DND-41 (cell line): ENCODE measurements around the gene SLC22A15.
A peak's percentile ranks its signal among the peaks of the same experiment; 100 is the strongest.

Source experiments
- ATAC-seq: fragments of 200-7000 bp; cut with Tn5 transposase; 3 replicates; pipeline ENCODE4 v1.9.1; 2021; ENCODE audit warnings: low read depth; ENCODE audit not compliant: insufficient read depth
- DNase-seq: peaks from one replicate; pipeline ENCODE4 v3.0.0-alpha.2; 2020
- H2AFZ ChIP-seq: 2 replicates; pipeline ENCODE4 v1.6.0; 2012; ENCODE audit warnings: low read depth, low read length
- H3K27ac ChIP-seq: 2 replicates; pipeline ENCODE4 v1.5.1; 2012; ENCODE audit warnings: low read length, inconsistent platforms
- H3K27me3 ChIP-seq: fragments of 200-600 bp; sonication (generic); 2 replicates; pipeline ENCODE4 v1.6.0; 2012; ENCODE audit warnings: low read length, mild to moderate bottlenecking, inconsistent platforms; ENCODE audit not compliant: insufficient read depth, poor library complexity
- H3K36me3 ChIP-seq: 2 replicates; pipeline ENCODE4 v1.5.1; 2012; ENCODE audit warnings: low read length, inconsistent platforms; ENCODE audit not compliant: insufficient read depth
- H3K4me1 ChIP-seq: 2 replicates; pipeline ENCODE4 v1.5.1; 2012; ENCODE audit warnings: mild to moderate bottlenecking, low read length; ENCODE audit not compliant: insufficient read depth
- H3K4me2 ChIP-seq: 2 replicates; pipeline ENCODE4 v1.6.0; 2012; ENCODE audit warnings: mild to moderate bottlenecking, moderate library complexity, low read length, inconsistent platforms; ENCODE audit not compliant: insufficient read depth
- H3K4me3 ChIP-seq, 2 experiments: fragments of 200-600 bp in 1 of 2; shearing (Covaris generic) in 1 of 2; 2 replicates each; pipeline ENCODE4 v1.5.1; 2012 to 2016; ENCODE audit warnings: inconsistent platforms in 2 of 2, low read length in 2 of 2, mild to moderate bottlenecking in 2 of 2, low read depth in 1 of 2, moderate library complexity in 1 of 2
- H3K79me2 ChIP-seq: 2 replicates; pipeline ENCODE4 v1.6.0; 2012; ENCODE audit warnings: low read length, inconsistent platforms; ENCODE audit not compliant: insufficient read depth
- H3K9ac ChIP-seq: 2 replicates; pipeline ENCODE4 v1.6.0; 2012; ENCODE audit warnings: low read depth, mild to moderate bottlenecking, inconsistent platforms, low read length, moderate library complexity
- H3K9me3 ChIP-seq: 2 replicates; pipeline ENCODE4 v1.5.1; 2012; ENCODE audit warnings: low read length, moderate library complexity, mild to moderate bottlenecking, inconsistent platforms; ENCODE audit not compliant: insufficient read depth, severe bottlenecking
- H4K20me1 ChIP-seq: 2 replicates; pipeline ENCODE4 v1.6.0; 2012; ENCODE audit warnings: low read length; ENCODE audit not compliant: insufficient read depth
- EZH2 ChIP-seq: IDR thresholded peaks from 3 replicates; pipeline ENCODE4 v1.6.1; 2012; ENCODE audit warnings: borderline replicate concordance, low read depth, mild to moderate bottlenecking, moderate library complexity, low read length, inconsistent platforms; ENCODE audit not compliant: severe bottlenecking
- TF ChIP-seq, protein P1 (sequence below): IDR thresholded peaks from 2 replicates; pipeline ENCODE4 v1.5.1; 2012; ENCODE audit warnings: borderline replicate concordance, low read length, moderate library complexity, mild to moderate bottlenecking; ENCODE audit not compliant: poor library complexity, severe bottlenecking; ENCODE audit errors: extremely low read depth

SLC22A15 gene

DNA sequence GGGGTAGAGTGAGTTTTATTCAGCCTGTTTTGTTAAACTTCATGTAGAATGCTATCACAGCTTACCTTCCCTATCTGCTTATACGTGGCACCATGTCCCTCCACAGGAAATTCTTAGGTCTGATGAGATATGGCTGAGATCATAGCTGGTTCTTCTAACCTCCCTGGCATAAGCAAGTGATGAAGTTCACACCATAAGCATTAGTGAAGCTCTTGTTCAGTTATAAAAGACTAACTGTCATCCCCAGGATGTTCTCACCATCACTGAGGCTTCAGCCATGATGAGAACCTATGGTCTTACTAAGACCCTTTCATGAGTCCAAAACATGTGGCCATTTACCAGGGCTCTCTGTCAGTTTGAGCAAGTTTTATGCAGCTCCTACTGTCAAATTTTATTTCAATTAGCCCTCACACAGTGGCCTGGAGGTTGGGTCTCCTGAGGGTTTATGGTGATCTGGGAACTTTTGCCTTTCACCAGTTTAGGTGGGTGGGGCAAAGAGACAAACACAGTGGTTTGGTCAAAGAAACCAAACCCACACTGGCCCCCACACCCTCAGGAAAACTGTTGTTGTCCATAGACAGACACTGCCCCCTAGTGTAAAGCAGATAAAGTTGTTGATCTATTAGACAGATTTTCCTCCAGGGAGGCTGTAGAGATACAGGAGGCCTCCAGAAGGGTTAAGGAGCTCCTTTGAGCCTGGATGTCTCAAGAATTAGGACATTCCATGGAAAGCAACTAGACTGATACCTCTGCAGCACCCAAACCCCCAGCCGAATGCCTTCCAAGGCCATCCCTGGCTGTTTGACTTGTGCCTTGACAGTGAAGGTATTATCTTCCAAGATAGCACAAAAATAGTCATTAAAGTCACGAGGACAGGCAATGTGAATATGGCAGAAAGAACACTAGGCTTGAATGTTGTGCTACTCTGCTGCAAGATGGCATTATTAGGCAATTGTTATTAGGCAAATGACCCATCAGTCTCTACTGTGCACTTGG lies 5.0 kb downstream of the SLC22A15 start:
- no peaks in the 10 kb centered on the region for H3K36me3 ChIP-seq
- H3K27me3 ChIP-seq: no peaks in the 10 kb centered on the region
- H3K4me2 ChIP-seq: no peak overlapping the region
- no peak overlapping the region for H2AFZ ChIP-seq
- TF ChIP-seq, protein P1, sequence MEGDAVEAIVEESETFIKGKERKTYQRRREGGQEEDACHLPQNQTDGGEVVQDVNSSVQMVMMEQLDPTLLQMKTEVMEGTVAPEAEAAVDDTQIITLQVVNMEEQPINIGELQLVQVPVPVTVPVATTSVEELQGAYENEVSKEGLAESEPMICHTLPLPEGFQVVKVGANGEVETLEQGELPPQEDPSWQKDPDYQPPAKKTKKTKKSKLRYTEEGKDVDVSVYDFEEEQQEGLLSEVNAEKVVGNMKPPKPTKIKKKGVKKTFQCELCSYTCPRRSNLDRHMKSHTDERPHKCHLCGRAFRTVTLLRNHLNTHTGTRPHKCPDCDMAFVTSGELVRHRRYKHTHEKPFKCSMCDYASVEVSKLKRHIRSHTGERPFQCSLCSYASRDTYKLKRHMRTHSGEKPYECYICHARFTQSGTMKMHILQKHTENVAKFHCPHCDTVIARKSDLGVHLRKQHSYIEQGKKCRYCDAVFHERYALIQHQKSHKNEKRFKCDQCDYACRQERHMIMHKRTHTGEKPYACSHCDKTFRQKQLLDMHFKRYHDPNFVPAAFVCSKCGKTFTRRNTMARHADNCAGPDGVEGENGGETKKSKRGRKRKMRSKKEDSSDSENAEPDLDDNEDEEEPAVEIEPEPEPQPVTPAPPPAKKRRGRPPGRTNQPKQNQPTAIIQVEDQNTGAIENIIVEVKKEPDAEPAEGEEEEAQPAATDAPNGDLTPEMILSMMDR: peak; percentile 66
- TF ChIP-seq EZH2: no peak
- no peaks in the 10 kb centered on the region for H3K9me3 ChIP-seq
- ATAC-seq: no peak
- no peak overlapping the region for H3K27ac ChIP-seq
- no peaks in the 10 kb centered on the region for H3K4me1 ChIP-seq
- no peaks in the 10 kb centered on the region for H3K79me2 ChIP-seq
- no peak overlapping the region for H3K9ac ChIP-seq
- no peak overlapping the region for H3K4me3 ChIP-seq
- peak; percentile 7 for DNase-seq
- no peaks in the 10 kb centered on the region for H4K20me1 ChIP-seq

DNA sequence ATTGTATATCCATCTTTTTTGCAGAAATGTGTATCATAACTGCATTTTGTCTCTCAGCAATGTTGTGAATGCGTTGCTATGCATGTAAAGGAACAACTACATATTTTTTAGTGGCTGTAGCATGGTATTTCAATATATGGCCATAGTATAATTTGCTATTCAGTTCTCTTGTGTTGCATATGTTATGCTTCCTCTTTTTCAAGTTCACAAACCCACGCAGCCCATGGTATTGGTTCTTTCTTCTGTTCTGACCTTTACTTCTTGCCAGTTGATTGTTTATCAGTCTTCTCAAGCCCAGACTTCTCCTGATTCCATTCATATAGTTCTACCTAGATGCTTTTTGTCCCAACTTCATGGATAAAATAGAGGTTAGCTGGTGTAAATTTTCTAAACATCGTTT lies 6.1 kb downstream of the SLC22A15 start:
- no peaks in the 10 kb centered on the region for H3K79me2 ChIP-seq
- H3K27ac ChIP-seq: no peak overlapping the region
- no peaks in the 10 kb centered on the region for H4K20me1 ChIP-seq
- no peak overlapping the region for H3K9ac ChIP-seq
- H3K4me1 ChIP-seq: no peaks in the 10 kb centered on the region
- no peaks in the 10 kb centered on the region for H3K27me3 ChIP-seq
- no peak overlapping the region for H3K4me3 ChIP-seq
- TF ChIP-seq, protein P1: no peak
- no peak for TF ChIP-seq EZH2
- H2AFZ ChIP-seq: no peak overlapping the region
- H3K36me3 ChIP-seq: no peaks in the 10 kb centered on the region
- H3K4me2 ChIP-seq: no peak overlapping the region
- ATAC-seq: no peak
- DNase-seq: no peak
- H3K9me3 ChIP-seq: no peaks in the 10 kb centered on the region

DNA sequence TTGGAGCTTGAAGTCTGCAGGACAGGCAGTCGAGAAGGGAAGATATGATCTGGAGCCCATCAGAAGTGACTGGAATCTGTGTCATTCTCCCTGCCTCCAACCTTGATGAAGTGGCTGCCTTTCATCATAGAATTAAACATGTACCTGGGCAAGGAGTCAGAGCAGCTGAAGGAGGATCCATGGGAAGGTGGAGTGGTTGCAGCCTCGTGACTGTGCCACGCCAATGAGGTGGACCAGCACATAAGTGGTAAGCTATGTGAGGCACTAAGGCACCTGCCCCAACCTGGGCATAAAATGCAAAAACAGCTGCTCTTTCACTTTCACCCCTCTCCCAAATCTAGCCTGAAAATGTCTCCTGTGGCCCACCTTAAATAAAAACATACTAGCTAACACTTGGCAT lies 7.3 kb downstream of the SLC22A15 start:
- DNase-seq: no peak
- no peak overlapping the region for H3K4me3 ChIP-seq
- no peak overlapping the region for H3K27ac ChIP-seq
- no peak overlapping the region for H3K4me2 ChIP-seq
- H2AFZ ChIP-seq: no peak overlapping the region
- no peaks in the 10 kb centered on the region for H3K27me3 ChIP-seq
- no peak for ATAC-seq
- H3K79me2 ChIP-seq: no peaks in the 10 kb centered on the region
- H3K9me3 ChIP-seq: no peaks in the 10 kb centered on the region
- H4K20me1 ChIP-seq: no peaks in the 10 kb centered on the region
- H3K36me3 ChIP-seq: no peaks in the 10 kb centered on the region
- no peaks in the 10 kb centered on the region for H3K4me1 ChIP-seq
- no peak for TF ChIP-seq EZH2
- TF ChIP-seq, protein P1: no peak
- no peak overlapping the region for H3K9ac ChIP-seq
